Limb (tissue), 2 donors: ENCODE measurements around the gene SPATA6.
"Not testable (repeated sequence)": the region's sequence is repeated elsewhere in the genome, so short reads cannot be mapped to it uniquely, and the experiment has no call there.

Source experiments
- DNase-seq, 2 donors: peaks; one replicate each; pipeline ENCODE4 v3.0.0-alpha.2; 2016; ENCODE audit errors: extremely low spot score in 2 of 2

The SPATA6 gene

DNA sequence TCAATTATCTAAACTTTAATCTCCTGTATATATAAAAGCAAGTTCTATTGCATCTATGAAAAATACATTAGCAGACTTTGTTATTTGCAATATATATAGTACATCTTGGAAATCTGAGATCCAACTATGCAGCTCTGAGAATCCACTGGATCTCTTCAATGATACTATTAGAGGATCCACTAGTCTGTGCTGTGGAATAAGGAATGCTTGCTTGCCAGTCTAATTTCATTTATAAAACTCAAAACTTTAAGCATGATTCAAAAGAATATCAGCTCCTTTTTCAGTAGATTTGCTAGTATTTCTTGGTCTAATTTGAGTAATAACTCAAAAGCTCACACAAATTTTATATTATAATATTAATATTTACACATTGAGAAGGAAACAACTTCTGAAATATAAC, 115.1 kb downstream of the SPATA6 start:
- DNase-seq = no peak

DNA sequence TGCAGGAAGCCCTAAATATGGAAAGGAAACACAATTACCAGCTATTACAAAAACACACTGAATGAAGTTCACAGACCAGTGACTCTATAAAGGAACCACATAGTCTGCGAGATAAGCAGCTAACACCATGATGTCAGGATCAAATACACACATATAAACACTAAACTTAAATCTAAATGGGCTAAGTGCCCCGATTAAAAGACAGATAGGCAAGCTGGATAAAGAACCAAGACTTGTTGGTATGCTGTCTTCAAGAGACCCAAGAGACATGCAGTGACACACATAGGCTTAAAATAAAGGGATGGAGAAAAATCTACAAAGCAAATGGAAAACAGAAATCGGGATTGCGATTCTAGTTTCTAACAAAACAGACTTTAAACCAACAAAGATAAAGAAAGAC, 127.6 kb downstream of the SPATA6 start:
- no peak for DNase-seq

DNA sequence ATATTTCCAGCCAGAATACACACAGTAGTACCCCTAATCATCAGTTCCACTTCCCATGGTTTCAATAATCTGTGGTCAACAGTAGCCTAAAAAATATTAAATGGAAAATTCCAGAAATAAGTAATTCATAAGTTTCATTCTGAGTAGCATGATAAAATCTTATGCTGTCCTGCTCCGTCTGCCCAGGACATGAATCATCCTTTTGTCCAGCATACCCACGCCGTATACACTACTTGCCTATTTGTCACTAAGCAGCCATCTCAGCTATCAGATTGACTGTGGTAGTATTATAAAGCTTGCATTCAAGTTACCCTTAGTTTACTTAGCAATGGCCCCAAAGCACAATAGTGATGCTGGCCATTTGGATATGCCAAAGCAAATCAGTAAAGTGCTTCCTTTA, 130.8 kb downstream of the SPATA6 start:
- DNase-seq = no peak

DNA sequence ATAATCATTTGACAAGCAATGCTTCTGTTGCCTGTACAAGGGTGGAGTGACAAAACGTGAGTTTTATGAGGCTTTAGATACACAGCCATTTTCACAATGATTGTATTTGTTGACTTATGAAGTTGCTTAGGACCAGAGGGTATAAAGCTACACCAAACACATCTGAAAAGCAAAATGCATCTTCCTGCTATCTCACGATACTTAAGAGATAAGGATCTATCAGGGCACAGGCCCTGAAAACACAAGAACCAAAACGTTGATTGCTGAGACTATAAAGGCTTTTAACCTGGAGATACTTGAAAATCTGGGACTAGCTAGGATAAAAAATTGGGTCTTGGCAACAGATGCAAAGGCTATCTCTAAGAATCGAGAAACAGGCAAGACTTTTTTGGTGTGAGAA, 133.7 kb downstream of the SPATA6 start:
- no peak for DNase-seq

DNA sequence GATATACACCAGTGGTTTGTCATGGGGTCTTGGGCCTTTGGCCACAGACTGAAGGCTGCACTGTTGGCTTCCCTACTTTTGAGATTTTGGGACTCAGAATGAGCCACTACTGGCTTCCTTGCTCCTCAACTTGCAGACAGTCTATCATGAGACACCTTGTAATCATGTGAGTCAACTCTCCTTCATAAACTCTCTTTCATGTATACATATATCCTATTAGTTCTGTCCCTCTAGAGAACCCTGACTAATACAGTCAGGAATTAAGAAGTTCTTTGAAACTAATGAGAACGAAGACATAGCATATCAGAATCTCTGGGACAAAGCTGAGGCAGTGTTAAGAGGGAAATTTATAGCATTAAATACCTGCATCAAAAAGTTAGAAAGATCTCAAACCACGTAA, 138.7 kb downstream of the SPATA6 start:
- DNase-seq = no peak

DNA sequence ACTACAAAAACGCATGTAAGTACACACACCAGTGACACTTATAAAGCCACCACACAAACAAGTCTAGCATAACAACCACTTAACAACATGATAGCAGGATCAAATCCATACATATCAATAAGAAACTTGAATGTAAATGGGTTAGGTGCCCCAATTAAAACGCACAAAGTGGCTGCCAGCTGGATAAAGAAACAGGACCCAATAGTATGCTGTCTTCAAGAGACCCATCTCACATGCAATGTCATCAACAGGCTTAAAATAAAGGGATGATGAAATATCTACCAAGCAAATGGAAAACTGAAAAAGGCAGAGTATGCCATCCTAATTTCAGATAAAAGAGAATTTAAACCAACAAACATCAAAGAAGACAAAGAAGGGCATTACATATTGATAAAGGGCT, 139.9 kb downstream of the SPATA6 start:
- no peak for DNase-seq

DNA sequence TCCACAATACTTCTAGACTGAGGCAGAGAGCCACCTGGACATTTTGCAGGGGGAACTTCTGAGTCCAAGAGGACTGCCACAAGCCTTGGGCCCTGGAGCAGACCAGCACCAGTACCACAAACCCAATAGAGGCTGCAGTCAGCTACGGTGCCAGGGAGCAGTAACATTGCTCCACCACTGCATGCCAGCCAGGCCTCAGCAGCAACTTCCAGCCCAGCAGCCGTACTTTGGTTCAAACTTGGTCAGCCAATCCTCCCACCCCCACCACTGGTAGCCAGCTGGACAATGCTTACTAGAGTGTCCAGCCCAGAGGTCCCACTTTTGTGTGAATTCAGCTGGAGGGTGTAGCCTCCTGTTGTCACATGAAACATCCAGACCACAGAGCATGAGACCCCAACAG, 142.1 kb downstream of the SPATA6 start:
- no peak for DNase-seq

DNA sequence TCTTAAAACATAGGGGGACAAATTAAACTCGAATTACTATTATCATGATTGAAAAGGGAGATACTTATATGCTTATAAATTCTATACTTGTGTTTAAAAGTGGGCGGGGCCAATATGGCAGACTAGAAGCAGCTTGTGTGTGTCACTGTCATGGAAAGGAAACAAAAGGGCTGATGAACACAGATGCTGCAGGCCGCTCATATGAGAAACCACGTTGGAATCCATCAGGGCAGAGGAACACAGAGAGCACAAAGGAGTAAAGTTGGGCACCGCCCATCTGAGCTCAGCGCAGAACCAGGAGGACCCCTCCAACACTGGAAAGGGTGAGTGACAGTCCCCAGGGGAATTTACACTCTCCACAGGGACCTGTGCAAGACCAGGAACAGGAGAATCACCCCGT, 142.5 kb downstream of the SPATA6 start:
- no peak for DNase-seq

DNA sequence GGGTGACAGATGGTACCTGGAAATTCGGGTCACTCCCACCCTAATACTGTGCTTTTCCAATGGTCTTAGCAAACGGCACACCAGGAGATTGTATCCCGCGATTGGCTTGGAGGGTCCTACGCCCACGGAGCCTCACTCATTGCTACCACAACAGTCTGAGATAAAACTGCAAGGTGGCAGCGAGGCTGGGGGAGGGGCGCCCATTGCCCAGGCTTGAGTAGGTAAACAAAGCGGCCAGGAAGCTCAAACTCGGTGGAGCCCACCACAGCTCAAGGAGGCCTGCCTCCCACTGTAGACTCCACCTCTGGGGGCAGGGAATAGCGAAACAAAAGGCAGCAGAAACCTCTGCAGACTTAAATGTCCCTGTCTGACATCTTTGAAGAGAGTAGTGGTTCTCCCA, 160.2 kb downstream of the SPATA6 start:
- DNase-seq = not testable (repeated sequence)

DNA sequence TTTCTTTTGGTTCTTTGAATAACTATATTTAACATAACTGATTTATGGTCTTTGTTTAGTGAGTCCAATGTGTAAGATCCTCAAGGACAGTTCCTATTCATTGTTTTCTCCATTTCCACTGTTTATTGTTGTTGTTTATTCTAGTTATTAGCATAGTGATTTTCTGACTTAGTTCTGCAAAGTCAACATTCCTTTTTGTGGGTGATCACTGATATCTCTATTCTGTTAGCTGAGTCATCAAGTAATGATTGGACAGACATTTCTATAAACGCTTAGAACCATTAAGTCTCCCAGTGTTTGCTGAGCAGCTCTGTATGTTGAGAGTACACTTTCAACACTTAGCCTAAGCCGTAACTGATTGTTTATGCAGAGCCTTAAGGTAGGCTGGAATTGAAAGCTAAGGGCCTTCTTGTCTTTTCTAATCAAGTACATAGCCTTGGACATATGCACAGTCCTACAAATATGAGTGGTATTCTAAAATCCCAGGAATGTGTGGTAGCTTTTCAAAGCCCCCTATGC, 162.4 kb downstream of the SPATA6 start:
- no peak for DNase-seq

DNA sequence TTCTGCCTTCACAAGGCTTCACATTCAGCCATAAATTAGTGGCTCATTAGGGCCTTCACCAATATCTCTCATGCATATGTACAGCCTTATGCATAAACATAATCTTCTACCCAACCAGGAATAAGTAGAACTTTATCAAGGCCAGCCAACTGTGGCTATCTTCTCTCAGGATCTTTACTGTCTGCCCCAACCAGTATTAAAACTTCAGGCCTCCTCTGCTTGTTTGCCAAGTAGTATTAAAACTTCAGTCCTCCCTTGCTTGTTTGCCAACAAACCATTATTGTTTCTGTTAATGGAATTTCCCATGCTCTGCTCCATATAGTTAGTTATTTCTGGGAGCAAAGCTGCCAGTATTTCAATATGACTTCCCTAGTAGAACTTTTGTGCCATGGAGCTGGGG, 169.4 kb downstream of the SPATA6 start:
- DNase-seq = no peak

DNA sequence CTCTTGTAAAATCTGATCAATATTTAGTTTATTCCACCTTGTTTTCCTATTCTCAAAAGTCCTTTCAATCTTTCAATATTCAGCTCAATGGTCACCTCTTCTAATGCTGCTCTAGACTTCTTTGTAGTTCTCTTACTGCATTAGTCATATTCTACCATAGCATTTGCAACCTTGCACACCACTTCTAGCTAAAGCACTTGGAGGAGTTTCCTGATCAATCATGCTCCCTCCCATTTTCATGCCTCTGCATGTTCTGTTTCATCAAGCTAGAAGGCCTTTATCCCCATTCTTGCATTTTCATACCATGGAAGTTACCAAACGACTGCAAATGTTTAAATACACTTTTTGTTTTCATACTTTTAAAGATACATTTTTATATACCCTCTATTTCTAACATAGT, 177.3 kb downstream of the SPATA6 start:
- no peak for DNase-seq

DNA sequence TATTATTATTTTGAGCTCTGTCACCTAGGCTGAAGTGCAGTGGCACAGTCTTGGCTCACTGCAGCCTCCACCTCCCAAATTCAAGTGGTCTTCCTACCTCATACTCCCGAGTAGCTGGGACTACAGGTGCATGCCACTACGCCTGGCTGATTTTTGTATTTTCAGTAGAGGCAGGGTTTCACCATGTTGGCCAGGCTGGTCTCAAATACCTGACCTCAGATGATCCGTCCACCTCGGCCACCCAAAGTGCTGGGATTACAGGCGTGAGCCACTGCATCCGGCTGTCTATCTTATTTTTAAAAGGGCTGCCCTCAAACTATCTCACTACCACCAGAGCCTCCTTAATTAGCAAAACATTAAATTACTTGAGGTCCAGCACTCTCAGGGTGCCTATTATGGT, 177.9 kb downstream of the SPATA6 start:
- DNase-seq = not testable (repeated sequence)

DNA sequence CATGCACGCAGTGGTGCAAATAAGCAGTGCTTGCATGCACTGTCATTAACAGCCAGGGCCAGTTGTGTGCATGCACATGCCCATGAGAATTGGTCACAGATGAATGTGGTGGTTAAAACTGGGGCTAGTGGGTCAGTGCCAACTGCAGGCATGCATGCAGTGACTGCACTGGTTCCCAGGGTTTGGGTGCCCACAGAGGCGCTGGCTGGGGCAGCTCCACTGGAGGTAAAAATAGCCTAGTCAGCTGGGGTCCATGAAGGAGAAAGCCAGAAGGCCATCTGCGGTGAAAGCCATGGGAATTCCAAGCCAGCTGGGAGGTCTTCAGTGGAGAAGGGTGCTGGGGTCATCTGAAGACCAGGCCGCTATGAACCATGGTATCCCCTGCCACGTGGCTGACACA, 179.3 kb downstream of the SPATA6 start:
- DNase-seq = no peak

DNA sequence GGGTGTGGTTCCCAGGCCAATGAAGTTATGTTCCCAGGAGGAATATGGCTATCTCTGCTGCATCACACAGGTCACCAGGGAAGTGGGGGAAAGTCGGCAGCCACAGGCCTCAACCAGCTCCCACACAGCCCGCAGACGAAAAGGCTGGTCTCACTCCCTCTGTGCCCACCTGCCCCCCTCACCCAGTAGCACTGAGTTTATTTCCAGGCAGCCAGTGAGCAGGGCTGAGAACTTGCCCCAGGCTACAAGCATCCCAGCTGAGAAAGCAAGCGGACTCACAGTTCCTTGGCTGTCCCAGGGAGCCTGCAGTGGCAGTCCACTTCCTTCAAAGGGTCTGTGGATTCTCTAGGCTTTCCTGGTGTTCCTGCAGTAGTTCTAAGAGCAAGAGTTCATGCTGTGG, 180.6 kb downstream of the SPATA6 start:
- no peak for DNase-seq

DNA sequence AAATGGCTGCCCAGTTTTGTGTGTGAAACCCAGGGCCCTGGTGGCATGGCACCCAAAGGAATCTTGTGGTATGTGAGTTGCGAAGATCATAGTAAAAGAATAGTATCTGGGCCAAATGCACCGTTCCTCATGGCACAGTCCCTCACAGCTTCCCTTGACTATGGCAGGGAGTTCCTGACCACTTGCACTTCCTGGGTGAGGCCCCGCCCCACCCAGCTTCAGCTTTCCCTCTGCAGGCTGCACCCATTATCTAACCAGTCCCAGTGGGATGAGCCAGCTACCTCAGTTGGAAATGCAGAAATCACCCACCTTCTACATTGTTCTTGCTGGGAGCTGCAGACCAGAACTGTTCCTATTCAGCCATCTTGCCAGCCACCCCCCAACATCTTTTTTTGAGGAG, 186.5 kb downstream of the SPATA6 start:
- DNase-seq = no peak

DNA sequence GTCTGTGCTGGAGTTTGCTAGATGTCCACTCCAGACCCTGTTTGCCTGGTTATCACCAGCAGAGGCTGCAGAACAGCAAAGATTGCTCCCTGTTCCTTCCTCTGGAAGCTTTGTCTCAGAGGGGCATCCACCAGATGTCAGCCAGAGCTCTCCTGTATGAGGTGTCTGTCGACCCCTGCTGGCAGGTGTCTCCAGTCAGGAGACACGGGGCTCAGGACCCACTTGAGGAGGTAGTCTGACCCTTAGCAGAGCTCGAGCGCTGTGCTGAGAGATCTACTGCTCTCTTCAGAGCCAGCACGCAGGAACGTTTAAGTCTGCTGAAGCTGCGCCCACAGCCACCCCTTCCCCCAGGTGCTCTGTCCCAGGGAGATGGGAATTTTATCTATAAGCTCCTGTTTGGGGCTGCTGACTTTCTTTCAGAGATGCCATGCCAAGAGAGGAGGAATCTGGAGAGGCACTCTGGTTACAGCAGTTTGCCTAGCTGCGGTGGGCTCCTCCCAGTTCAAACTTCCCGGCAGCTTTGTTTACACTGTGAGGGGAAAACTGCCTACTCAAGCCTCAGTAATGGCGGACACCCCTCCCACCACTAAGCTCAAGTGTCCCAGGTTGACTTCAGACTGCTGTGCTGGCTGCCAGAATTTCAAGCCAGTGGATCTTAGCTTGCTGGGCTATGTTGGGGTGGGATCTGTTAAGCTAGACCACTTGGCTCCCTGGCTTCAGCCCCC, 187.1 kb downstream of the SPATA6 start:
- DNase-seq = not testable (repeated sequence)

DNA sequence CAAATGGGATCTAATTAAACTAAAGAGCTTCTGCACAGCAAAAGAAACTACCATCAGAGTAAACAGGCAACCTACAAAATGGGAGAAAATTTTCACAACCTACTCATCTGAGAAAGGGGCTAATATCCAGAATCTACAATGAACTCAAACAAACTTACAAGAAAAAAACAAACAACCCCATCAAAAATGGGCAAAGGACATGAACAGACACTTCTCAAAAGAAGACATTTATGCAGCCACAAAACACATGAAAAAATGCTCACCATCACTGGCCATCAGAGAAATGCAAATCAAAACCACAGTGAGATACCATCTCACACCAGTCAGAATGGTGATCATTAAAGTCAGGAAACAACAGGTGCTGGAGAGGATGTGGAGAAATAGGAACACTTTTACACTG, 189.7 kb downstream of the SPATA6 start:
- not testable (repeated sequence) for DNase-seq

DNA sequence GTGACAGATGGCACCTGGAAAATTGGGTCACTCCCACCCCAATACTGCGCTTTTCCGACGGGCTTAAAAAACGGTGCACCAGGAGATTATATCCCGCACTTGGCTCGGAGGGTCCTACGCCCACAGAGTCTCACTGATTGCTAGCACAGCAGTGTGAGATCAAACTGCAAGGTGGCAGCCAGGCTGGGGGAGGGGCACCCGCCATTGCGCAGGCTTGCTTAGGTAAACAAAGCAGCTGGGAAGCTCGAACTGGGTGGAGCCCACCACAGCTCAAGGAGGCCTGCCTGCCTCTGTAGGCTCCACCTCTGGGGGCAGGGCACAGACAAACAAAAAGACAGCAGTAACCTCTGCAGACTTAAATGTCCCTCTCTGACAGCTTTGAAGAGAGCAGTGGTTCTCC, 194.6 kb downstream of the SPATA6 start:
- DNase-seq = not testable (repeated sequence)

DNA sequence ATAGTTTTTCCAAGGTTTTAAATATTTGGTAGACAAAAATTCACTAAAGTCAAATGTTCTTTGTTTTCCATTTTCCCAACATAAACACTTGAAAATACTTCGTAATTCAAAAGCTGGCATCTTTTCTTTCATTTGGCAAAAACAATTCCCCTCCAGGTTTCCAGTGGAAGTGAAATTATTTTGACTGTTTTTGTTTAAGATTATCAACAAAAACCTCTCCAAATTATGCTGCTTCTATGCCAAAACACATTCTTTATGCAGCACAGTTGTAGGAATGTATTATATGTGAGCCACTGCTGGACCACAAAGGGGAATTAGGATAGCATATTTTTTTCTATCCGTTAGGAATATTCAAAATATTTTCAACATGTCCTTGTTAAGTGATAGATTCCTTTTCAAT, 205.4 kb downstream of the SPATA6 start:
- DNase-seq = no peak

DNA sequence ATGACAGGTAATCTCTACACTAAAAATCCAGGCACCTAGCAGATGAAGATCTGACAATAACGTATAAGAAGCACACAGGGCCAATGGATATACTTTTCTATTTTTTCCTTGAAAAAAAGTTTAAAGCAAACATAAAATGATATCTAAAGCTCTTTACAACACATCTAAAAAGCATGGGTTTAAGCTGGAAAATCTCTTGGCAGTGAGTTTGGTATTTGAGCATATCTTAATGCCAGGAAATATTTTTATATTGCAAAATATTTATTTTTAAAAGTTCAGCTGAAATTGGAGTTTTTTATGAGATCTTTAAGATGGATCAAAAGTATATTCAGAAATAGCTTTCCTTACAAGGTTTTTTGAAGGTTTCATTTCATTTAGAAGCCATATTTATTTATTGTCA, 209.0 kb downstream of the SPATA6 start:
- no peak for DNase-seq

DNA sequence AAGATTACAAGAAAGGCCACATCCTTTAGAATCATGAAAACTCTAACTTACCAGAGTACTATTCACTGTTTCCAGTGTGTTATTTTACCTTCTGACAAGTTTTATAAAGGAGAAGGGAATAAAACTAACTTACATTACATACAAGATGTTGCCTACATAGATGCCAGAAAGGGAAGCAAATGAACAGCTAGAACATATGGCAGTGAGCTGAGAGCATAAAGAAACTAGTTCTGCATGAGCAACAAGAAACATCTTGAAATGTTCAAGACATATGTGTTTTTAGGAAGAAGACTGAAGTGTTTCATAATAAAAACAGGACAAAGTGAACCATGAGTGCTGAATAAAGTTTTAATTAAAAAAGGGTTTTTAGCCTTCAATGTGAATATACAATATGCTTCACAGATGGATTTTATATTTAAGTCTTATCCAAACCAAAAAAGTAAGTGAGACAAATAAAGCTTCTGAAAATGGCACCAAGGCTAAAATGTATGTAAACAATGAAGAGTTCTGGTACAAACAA, 210.1 kb downstream of the SPATA6 start:
- peak in 1 of 2 donors; percentile 18 for DNase-seq

DNA sequence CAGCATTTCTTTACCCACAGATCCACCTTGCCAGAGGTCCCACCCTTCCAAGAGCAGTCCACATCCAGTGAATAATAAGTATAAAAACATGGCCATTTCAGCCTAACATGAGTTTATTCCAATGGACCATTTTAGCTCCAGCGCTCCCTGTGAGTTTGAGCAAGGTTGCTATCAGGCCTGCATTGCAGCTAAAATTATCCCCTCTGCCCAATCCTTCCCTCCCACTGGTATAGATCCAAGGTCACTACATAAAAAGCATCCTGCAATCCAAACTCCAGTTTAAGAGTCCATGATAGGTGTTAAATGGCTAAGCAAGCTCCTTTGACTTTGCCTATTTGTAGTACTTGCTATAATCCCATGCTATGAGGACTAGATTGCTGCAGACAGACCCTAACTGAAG, 213.9 kb downstream of the SPATA6 start:
- no peak for DNase-seq
